ENCODE data around the gene TAS1R1. TPM values are rescaled to one million over a fixed set of nuclear protein-coding genes. Genes with fewer than 3 reads are reported as not detected.
"Not testable (repeated sequence)": the region's sequence is repeated elsewhere in the genome, so short reads cannot be mapped to it uniquely, and the experiment has no call there.

The TAS1R1 gene
- total and polyA plus RNA-seq, 11 donors, result not detected

DNA sequence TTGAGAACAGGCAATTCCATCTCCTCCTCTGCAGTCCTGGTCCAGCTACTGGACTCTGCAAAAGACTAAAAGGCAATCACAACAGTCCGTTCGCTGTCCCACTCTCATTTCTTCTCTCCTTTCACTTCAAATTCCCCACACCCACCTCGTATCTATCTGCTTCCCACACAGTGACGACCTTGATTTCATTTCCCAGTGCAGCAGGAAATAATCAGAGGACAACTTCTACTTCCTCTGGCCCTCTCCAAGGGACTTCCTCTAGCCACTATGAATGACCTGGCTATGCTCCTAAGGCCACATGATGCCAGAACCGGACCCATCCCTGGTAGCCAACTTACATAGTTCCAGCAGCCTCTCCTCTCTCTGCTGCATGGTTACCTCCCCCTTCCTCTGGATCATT lies 8.8 kb upstream of the TAS1R1 start:
- Histone ChIP-seq H3K4me1 (peaks cover 0 to 24% (median 6%) of the 10 kb centered on the region in 12 donors), H3K4me3 (peak overlapping the region in 3 of 12 donors; percentile 3 to 14 (median 4)), H3K36me3 (peaks cover 0 to 97% (median 84%) of the 10 kb centered on the region in 9 donors), H3K9me3 (no peaks in the 10 kb centered on the region), H3K27me3 (no peaks in the 10 kb centered on the region), H3K27ac (peak overlapping the region in 9 of 12 donors; percentile 8 to 80 (median 51))
- ATAC-seq (peak; percentile 35 to 86 (median 38)), DNase-seq (peak in 1 of 5 donors; percentile 22)
- no peak for TF ChIP-seq CTCF (IDR thresholded peaks at IDR 0.05)
- TF ChIP-seq POLR2A (IDR thresholded peaks at IDR 0.05), result no peak
- 49 to 64% (median 56%) methylated on average over 5 of the region's 5 CpGs for WGBS, 4 donors
- intact Hi-C loops (cut with DNase I), result no loop called here

GRCh38 chr1:6547301-6547700 lies 7.8 kb upstream of the TAS1R1 start:
- H3K36me3 ChIP-seq, result peaks cover 0 to 90% (median 76%) of the 10 kb centered on the region in 9 donors
- no peak overlapping the region for H3K4me3 ChIP-seq
- TF ChIP-seq POLR2A (IDR thresholded peaks at IDR 0.05), result no peak
- TF ChIP-seq CTCF (IDR thresholded peaks at IDR 0.05), result peak in 1 of 12 donors; percentile 6
- H3K27ac ChIP-seq, result peak overlapping the region in 6 of 12 donors; percentile 33 to 77 (median 57)
- DNase-seq (peak in 1 of 5 donors; percentile 3), ATAC-seq (no peak)
- WGBS, 4 donors, result 59 to 63% (median 60%) methylated on average over 4 of the region's 4 CpGs
- peaks cover 0 to 24% (median 6%) of the 10 kb centered on the region in 12 donors for H3K4me1 ChIP-seq
- intact Hi-C loops (cut with DNase I), result no loop called here
- H3K27me3 ChIP-seq, result no peaks in the 10 kb centered on the region
- H3K9me3 ChIP-seq, result no peaks in the 10 kb centered on the region

GRCh38 chr1:6554031-6554906 lies 838 bp upstream of the TAS1R1 start, which contains the start of gene NOL9:
NOL9 (minus strand) TSS chr1:6554513; CDS start chr1:6554502, 11 bp downstream.
- WGBS, 4 donors, result 2 to 8% (median 4%) methylated on average over 20 to 87 of the region's 87 CpGs
- H3K36me3 ChIP-seq, result peaks cover 0 to 24% (median 18%) of the 10 kb centered on the region in 9 donors
- ATAC-seq, result peak; percentile 91 to 98 (median 98)
- intact Hi-C loops (cut with DNase I), result loop anchor here in 6 of 10 donors (1.0 to 10.0 kb wide), 8 partner anchors 25 to 93 kb away; partner anchors contain the start of genes KLHL21 (in 1 of the 6) and ZBTB48 (in 1 of the 6)
- H3K4me3 ChIP-seq, result peak within 1 kb of the TSS; percentile 88 to 100 (median 96)
- DNase-seq, result peak; percentile 94 to 98 (median 96)
- peaks cover 4 to 24% (median 19%) of the 10 kb centered on the region in 12 donors for H3K4me1 ChIP-seq
- H3K27ac ChIP-seq, result peak within 1 kb of the TSS; percentile 70 to 90 (median 82)
- TF ChIP-seq CTCF (IDR thresholded peaks at IDR 0.05) (peak; percentile 95 to 99 (median 98)), POLR2A (IDR thresholded peaks at IDR 0.05) (peak in 1 of 2 donors; percentile 60)
- no peaks in the 10 kb centered on the region for H3K9me3 ChIP-seq
- H3K27me3 ChIP-seq, result no peaks in the 10 kb centered on the region

GRCh38 chr1:6557597-6557996 lies 2.5 kb downstream of the TAS1R1 start:
- Histone ChIP-seq H3K27me3 (no peaks in the 10 kb centered on the region), H3K36me3 (no peaks in the 10 kb centered on the region), H3K4me1 (peaks cover 4 to 22% (median 16%) of the 10 kb centered on the region in 12 donors), H3K27ac (no peak overlapping the region), H3K4me3 (no peak overlapping the region), H3K9me3 (no peaks in the 10 kb centered on the region)
- intact Hi-C loops (cut with DNase I), result loop anchor here in 5 of 10 donors (5.0 to 10.0 kb wide), 5 partner anchors 65 to 90 kb away; partner anchors contain the start of gene THAP3 (in 1 of the 5)
- TF ChIP-seq CTCF (IDR thresholded peaks at IDR 0.05) (no peak), POLR2A (IDR thresholded peaks at IDR 0.05) (no peak)
- DNase-seq, result no peak
- WGBS, 4 donors, result 80 to 90% (median 83%) methylated on average over 1 of the region's 1 CpG
- ATAC-seq, result no peak

DNA sequence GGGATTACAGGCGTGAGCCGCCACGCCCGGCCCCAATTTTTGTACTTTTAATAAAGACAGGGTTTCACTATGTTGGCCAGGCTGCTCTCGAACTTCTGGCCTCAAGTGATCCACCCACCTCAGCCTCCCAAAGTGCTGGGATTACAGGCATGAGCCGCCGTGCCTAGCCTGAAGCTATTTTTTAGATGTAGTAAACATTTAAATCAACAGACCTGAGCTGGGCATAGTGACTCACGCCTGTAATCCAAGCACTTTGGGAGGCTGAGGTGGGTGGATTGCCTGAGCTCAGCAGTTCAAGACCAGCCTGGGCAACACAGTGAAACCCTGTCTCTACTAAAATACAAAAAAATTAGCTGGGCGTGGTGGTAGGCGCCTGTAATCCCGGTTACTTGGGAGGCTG lies 4.1 kb downstream of the TAS1R1 start:
- H3K36me3 ChIP-seq, H3K4me1 ChIP-seq, H3K27me3 ChIP-seq, H3K4me3 ChIP-seq, H3K27ac ChIP-seq, ATAC-seq, H3K9me3 ChIP-seq: not testable (repeated sequence)
- intact Hi-C loops (cut with DNase I), result loop anchor here in 5 of 10 donors (5.0 to 10.0 kb wide), 5 partner anchors 63 to 88 kb away; partner anchors contain the start of gene THAP3 (in 1 of the 5)
- WGBS, 4 donors, result 88 to 94% (median 92%) methylated on average over 11 of the region's 11 CpGs
- DNase-seq, result peak in 1 of 5 donors; percentile 16

All from heart left ventricle (tissue), 16 donors.